Renal cortical epithelial cell (primary cell): ENCODE results near the gene SSX3. TPM values are rescaled to one million over a fixed set of nuclear protein-coding genes. Genes with fewer than 3 reads are reported as not detected.
"Not testable (repeated sequence)": the region's sequence is repeated elsewhere in the genome, so short reads cannot be mapped to it uniquely, and the experiment has no call there.

Experiments used
- DNase-seq: peaks from one replicate; pipeline ENCODE4 v3.0.0-alpha.2; 2011; ENCODE audit warnings: low read depth
- total RNA-seq: library from RNA; depleted of rRNA; stranded (reverse); fragments of >200 nt; gene quantifications from 2 replicates; pipeline ENCODE4 v1.2.3, GENCODE V29; 2014

SSX3 gene, protein sequence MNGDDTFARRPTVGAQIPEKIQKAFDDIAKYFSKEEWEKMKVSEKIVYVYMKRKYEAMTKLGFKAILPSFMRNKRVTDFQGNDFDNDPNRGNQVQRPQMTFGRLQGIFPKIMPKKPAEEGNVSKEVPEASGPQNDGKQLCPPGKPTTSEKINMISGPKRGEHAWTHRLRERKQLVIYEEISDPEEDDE
- total RNA-seq: not detected in 2 replicates

DNA sequence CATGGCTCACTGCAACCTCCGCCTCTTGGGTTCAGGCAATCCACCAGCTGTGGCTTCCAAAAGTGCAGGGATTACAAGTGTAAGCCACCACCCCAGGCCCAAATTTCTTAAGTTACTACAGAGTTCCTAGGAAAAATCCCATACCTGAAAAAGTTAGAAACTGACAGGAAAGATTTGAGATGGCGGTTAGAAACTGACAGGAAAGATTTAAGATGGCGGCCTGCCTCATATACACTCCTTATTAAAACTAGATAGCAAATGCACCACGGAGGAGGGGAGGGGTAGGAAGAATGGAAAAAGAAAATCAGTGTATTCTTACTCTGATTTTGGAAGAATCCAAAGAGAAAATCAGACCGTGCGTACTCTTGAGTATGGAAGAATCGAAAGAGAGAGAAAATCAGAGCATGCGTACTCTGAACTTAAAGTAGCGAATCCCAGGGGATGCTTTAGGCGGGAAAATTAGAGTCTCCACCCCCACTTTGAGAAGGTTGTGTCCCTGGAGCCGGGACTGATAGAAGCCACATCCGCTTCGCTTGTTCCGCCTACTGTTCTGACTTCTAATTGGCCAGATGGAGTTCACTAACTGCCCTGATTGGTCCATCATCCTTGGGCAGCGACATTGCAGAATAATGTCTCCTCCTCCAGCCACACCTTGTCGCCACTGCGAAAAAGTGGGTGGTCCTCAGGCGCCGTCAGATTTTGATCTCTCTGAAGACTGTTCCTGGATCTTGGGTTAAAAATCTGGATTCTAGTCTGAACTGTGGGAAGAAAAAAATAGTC is at the start of gene SSX3:
Gene SSX3 (minus strand): TSS at position 389 of the 780 bp plus-strand sequence. CDS start 1,454 bp downstream, outside the sequence.
- not testable (repeated sequence) for DNase-seq

DNA sequence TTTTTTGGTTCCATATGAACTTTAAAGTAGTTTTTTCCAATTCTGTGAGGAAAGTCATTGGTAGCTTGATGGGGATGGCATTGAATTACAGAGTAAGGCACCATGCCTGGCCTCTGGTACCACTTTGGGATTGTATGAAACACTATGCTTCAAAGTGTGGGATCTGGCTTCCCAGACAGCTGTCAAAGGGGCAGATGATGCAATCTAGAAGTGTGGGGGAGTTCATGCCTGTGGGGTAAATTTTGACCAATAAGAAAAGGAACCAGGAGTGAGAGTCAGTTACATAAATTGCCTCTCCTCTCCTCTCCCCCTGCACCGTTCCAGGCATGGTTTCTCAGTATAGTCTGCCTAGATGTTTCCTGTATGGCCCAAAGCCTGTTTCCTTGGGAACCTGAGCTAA is 41.3 kb upstream of the SSX3 start:
- DNase-seq: not testable (repeated sequence)

DNA sequence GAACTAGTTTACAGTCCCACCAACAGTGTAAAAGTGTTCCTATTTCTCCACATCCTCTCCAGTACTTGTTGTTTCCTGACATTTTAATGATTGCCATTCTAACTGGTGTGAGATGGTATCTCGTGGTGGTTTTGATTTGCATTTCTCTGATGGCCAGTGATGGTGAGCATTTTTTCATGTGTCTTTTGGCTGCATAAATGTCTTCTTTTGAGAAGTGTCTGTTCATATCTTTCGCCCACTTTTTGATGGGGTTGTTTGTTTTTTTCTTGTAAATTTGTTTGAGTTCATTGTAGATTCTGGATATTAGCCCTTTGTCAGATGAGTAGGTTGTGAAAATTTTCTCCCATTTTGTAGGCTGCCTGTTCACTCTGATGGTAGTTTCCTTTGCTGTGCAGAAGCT is 40.4 kb upstream of the SSX3 start:
- not testable (repeated sequence) for DNase-seq

DNA sequence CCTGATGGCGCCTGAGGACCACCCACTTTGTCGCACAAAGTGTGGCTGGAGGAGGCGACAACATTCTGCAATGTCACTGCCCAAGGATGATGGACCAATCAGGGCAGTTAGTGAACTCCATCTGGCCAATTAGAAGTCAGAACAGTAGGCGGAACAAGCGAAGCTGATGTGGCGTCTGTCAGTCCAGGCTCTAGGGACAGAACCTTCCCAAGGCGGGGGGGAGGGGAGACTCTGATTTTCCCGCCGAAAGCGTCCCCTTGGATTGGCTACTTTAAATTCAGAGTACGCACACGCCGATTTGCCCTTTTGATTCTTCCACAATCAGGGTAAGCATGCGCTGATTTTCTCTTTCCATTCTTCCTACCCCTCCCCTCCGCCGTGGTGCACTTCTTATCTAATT is 26.7 kb upstream of the SSX3 start, which contains the start of gene SSX4:
Gene SSX4 (plus strand): TSS at position 301 of the 400 bp plus-strand sequence. CDS start 515 bp downstream, outside the sequence.
- not testable (repeated sequence) for DNase-seq

DNA sequence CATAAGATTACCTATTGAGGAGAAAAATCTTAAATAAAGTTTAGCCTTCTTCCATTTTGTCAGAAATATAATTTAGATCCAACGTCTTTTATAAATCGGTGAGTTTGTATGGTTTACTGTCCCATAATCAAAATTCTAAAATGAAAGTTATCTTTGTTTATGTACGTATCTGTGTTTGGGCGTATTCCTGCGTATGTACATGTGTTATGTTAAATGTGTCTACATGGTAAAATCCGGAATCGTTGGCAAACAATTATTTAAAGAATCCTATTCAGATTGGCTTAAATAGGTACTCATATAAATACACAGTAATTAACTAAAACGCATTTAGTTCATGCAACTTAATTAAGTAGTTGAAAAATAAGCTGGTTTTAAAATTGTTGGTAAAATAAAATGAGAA is 13.9 kb upstream of the SSX3 start:
- DNase-seq: not testable (repeated sequence)

DNA sequence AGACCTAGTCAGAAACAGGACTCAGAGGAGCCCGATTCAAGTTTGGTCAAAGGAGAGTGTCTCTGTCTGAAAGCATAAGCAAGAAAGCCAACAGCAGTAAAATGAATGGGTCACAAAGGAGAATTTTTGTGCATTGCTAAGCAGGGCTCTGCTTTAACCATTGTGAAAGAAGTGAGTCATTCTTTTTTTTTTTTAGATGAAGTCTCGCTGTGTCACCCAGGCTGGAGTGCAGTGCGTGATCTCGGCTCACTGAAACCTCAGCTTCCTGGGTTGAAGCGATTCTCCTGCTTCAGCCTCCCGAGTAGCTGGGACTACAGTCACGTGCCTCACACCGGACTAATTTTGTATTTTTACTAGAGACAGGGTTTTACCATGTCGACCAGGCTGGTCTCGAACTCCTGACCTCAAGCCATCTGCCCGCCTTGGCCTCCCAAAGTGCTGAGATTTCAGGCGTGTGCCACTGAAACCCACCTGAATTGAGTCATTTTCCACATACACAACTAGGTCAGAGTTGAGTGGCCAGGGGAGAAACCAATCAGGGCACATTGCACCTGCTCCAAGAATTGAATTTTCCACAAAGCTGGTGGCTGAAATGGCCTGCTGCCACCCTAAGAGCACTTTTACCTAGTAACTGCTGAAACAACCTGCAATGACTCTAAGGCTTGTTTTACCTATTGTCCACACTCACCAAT is 11.4 kb upstream of the SSX3 start:
- not testable (repeated sequence) for DNase-seq

DNA sequence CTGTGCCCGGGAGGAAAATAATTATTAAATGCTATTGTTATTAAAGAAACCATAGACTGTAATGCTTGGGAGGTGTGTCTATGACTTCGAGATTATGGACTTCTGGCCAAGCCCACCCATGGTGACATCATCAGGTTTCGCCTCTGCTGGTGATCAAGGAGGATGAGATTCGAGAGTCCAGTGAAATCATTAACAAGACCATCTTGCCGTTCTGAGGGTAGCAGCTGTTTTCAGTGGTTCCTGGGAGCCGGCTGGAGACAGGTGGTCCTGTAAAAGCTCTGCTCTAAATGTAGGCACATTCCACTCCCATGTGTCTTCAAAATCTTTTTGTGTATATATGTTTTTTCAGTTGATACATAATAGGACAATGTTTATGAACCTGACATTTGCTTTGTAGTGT is 2.8 kb upstream of the SSX3 start:
- not testable (repeated sequence) for DNase-seq

DNA sequence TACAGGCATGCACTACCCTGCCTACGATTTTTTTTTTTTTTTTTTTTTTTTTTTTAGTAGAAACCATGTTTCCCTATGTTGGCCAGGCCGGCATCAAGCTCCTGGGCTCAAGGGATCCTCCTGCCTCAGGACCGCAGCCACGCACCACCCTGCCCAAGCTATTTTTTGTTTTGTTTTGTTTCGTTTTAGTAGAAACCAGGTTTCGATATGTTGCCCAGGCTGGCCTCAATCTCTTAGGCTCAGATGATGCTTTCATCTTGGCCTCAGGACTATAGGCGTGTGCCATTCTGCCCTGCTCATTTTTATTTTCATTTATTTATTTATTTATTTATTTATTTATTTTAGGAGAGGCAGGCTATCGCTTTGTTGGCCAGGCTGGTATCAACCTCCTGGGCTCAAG is 1.2 kb upstream of the SSX3 start:
- DNase-seq: no peak

DNA sequence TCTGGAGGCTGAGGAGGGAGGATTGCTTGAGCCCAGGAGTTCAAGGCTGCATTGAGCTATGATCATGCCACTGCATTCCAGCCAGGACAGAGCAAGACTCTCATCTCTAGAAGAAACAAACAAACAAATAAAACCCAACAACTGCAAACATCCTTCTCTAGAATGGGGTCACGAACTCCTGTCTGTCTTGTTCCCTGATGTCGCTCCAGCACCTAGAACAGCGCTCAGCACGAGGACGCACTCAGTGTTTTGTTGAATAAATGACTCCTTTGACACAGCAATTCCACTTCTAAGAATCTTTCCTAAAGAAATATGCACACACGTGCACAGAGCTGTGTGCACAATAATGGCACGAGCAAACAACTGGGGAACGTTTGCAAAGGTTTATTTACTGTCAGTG is 10.4 kb downstream of the SSX3 start:
- DNase-seq: not testable (repeated sequence)

DNA sequence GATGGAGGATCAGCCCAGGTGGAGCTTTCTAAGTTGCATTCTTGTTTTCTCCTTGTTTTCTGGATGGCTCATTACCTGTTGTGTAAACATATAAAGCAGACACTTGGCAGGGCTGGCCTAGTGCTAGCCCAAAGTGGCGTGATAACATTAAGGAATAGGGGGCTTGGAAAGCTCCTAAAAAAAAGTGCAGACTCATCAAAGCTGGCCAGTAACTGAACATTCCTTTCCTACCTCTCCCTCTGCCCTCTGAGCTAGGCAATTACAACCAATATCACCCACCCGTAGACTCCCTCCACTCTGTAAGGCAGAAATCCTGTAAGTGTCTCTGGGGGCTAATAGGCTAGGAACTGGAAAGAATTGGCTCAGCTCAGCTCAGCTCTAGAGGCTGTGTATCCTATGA is 42.5 kb downstream of the SSX3 start:
- not testable (repeated sequence) for DNase-seq

DNA sequence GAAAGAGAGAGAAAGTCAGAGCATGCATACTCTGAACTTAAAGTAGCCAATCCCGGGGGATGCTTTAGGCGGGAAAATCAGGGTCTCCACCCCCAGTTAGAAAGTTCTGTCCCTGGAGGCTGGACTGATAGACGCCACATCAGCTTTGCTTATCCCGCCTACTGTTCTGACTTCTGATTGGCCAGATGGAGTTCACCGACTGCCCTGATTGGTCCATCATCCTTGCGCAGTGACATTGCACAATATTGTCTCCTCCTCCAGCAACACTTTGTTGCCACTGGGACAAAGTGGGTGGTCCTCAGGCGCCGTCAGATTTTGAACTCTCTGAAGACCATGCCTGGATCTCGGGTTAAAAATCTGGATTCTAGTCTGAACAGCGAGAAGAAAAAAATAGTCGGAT is 50.3 kb downstream of the SSX3 start:
- DNase-seq: no peak

Other genes with a start within 250 kb of the SSX3 start
- not detected in 2 replicates for gene SPACA5B, start 226.1 kb downstream of the SSX3 start, total RNA-seq
- gene SSX5, start 159.9 kb downstream of the SSX3 start, total RNA-seq: not detected in 2 replicates
- gene SSX1, start 101.3 kb downstream of the SSX3 start, total RNA-seq: not detected in 2 replicates
- gene SSX4, start 26.8 kb upstream of the SSX3 start, total RNA-seq: not detected in 2 replicates
- not detected in 2 replicates for gene SSX4B, start 55.3 kb upstream of the SSX3 start, total RNA-seq
- gene SLC38A5, start 113.6 kb upstream of the SSX3 start, total RNA-seq: 27.7 and 53.7 TPM in 2 replicates
- gene FTSJ1, start 119.5 kb upstream of the SSX3 start, total RNA-seq: 48.1 and 92.2 TPM in 2 replicates
- gene PORCN, start 152.3 kb upstream of the SSX3 start, total RNA-seq: 9.2 and 15.3 TPM in 2 replicates
- 19.8 and 203 TPM in 2 replicates for gene EBP, start 165.1 kb upstream of the SSX3 start, total RNA-seq
- gene TBC1D25, start 183.0 kb upstream of the SSX3 start, total RNA-seq: 6.1 and 11.9 TPM in 2 replicates
- gene RBM3, start 217.8 kb upstream of the SSX3 start, total RNA-seq: 41.2 and 293 TPM in 2 replicates
- 119 and 212 TPM in 2 replicates for gene WDR13, start 240.8 kb upstream of the SSX3 start, total RNA-seq